Smooth muscle cell (in vitro differentiated cells): Measurements from ENCODE around the gene NCK1. TPM values are rescaled to one million over a fixed set of nuclear protein-coding genes. Genes with fewer than 3 reads are reported as not detected.

Experiments
- DNase-seq: peaks from one replicate; lab custom pipeline; 2025; ENCODE audit not compliant: unreplicated experiment; lab: John Stamatoyannopoulos, UW
- H2AFZ ChIP-seq: fragments of 200-600 bp; sonication (generic); 2 replicates; pipeline ENCODE4 v1.6.0; 2016; ENCODE audit warnings: antibody characterized with exemption, low read depth, mild to moderate bottlenecking
- H3F3A ChIP-seq: fragments of 200-600 bp; sonication (generic); 2 replicates; pipeline ENCODE4 v1.6.0; 2017; ENCODE audit warnings: antibody characterized with exemption, low read depth
- H3K27ac ChIP-seq: fragments of 200-600 bp; sonication (generic); 2 replicates; pipeline ENCODE4 v1.5.1; 2016; ENCODE audit warnings: low read depth, mild to moderate bottlenecking
- H3K27me3 ChIP-seq: fragments of 200-600 bp; sonication (generic); 2 replicates; pipeline ENCODE4 v1.6.1; 2016; ENCODE audit warnings: low read depth, mild to moderate bottlenecking
- H3K36me3 ChIP-seq: fragments of 200-600 bp; sonication (generic); 2 replicates; pipeline ENCODE4 v1.5.1; 2016; ENCODE audit warnings: low read depth
- H3K4me1 ChIP-seq: fragments of 200-600 bp; sonication (generic); 2 replicates; pipeline ENCODE4 v1.5.1; 2016; ENCODE audit warnings: low read depth
- H3K4me2 ChIP-seq: fragments of 200-600 bp; sonication (generic); 2 replicates; pipeline ENCODE4 v1.6.0; 2016; ENCODE audit warnings: mild to moderate bottlenecking
- H3K4me3 ChIP-seq: fragments of 200-600 bp; sonication (generic); 2 replicates; pipeline ENCODE4 v1.5.1; 2016; ENCODE audit warnings: mild to moderate bottlenecking
- H3K79me2 ChIP-seq: fragments of 200-600 bp; sonication (generic); 2 replicates; pipeline ENCODE4 v1.6.0; 2016; ENCODE audit warnings: low read depth, mild to moderate bottlenecking
- H3K9ac ChIP-seq: fragments of 200-600 bp; sonication (generic); 2 replicates; pipeline ENCODE4 v1.6.0; 2016; ENCODE audit warnings: low read depth
- H3K9me3 ChIP-seq: fragments of 200-600 bp; sonication (generic); replicated peaks from 2 replicates; pipeline ENCODE4 v1.5.1; 2016; ENCODE audit warnings: low read depth
- H4K20me1 ChIP-seq: fragments of 200-600 bp; sonication (generic); 2 replicates; pipeline ENCODE4 v1.6.0; 2016; ENCODE audit warnings: low read depth
- WGBS: methylation state at CpG from one replicate; pipeline ENCODE4 v1.1.7; 2016; ENCODE audit warnings: low lambda C conversion rate; 5-methylcytosine and 5-hydroxymethylcytosine counted together
- polyA plus RNA-seq: library from polyadenylated mRNA; unstranded; fragments of >200 nt; fragmentation: Nextera tagmentation; extraction: Ambion mirVana; gene quantifications from 2 replicates; pipeline ENCODE4 v1.2.1, GENCODE V29; 2016
- total RNA-seq: library from RNA; depleted of rRNA; stranded (reverse); fragments of >200 nt; gene quantifications from 2 replicates; pipeline ENCODE4 v1.2.3, GENCODE V29; 2014
- TF ChIP-seq, protein P1 (sequence below): fragments of 200-600 bp; sonication (generic); IDR thresholded peaks from 2 replicates; pipeline ENCODE4 v1.5.1; 2017; ENCODE audit warnings: borderline replicate concordance, mild to moderate bottlenecking, antibody characterized with exemption; ENCODE audit not compliant: insufficient read depth, poor library complexity, severe bottlenecking

NCK1 gene
- total and polyA plus RNA-seq, 2 experiments from 2014 or later: 21.1 to 41.8 TPM

DNA sequence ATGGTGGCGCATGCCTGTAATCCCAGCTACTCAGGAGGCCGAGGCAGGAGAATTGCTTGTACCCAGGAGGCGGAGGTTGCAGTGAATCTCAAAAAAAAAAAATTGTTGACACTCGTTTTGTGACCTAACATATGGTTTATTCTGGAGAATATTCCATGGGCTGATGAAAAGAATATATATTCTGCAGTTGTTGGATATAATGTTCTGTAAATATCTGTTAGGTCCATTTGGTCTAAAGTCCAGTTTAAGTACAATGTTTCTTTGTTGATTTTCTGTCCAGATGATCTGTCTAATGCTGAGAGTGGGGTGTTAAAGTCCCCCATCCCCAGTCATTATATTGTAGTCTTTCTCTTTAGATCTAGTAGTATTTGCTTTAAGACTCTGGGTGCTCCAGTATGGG is 111.3 kb downstream of the NCK1 start:
- H3K9me3 ChIP-seq: no peaks in the 10 kb centered on the region
- H3K9ac ChIP-seq: no peak overlapping the region
- H3K4me1 ChIP-seq: no peaks in the 10 kb centered on the region
- DNase-seq: no peak
- H3K4me3 ChIP-seq: no peak overlapping the region
- H2AFZ ChIP-seq: no peak overlapping the region
- no peaks in the 10 kb centered on the region for H4K20me1 ChIP-seq
- TF ChIP-seq, protein P1, sequence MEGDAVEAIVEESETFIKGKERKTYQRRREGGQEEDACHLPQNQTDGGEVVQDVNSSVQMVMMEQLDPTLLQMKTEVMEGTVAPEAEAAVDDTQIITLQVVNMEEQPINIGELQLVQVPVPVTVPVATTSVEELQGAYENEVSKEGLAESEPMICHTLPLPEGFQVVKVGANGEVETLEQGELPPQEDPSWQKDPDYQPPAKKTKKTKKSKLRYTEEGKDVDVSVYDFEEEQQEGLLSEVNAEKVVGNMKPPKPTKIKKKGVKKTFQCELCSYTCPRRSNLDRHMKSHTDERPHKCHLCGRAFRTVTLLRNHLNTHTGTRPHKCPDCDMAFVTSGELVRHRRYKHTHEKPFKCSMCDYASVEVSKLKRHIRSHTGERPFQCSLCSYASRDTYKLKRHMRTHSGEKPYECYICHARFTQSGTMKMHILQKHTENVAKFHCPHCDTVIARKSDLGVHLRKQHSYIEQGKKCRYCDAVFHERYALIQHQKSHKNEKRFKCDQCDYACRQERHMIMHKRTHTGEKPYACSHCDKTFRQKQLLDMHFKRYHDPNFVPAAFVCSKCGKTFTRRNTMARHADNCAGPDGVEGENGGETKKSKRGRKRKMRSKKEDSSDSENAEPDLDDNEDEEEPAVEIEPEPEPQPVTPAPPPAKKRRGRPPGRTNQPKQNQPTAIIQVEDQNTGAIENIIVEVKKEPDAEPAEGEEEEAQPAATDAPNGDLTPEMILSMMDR: no peak
- H3K36me3 ChIP-seq: no peaks in the 10 kb centered on the region
- no peak overlapping the region for H3K4me2 ChIP-seq
- no peaks in the 10 kb centered on the region for H3K79me2 ChIP-seq
- no peaks in the 10 kb centered on the region for H3F3A ChIP-seq
- 100% methylated on average over 4 of the region's 4 CpGs for WGBS
- no peak overlapping the region for H3K27ac ChIP-seq
- no peaks in the 10 kb centered on the region for H3K27me3 ChIP-seq

DNA sequence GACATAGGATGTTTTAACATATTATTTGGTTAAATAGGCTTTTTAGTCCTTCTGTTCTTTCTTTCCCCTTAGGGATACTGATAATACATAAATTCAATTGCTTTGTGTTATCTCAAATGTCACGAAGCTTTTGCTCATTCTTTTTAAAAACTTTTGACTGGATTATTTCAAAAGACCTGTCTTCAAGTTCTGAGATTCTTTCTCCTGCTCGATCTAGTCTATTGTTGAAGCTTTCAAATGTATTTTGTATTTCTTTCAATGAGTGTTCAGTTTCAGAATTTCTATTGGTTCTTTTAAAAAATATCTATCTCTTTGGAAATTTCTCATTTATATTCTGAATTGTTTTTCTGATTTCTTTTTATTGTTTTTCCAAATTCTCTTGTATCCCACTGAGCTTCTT is 112.7 kb downstream of the NCK1 start:
- H4K20me1 ChIP-seq: no peaks in the 10 kb centered on the region
- no peaks in the 10 kb centered on the region for H3K9me3 ChIP-seq
- no peak overlapping the region for H3K27ac ChIP-seq
- H3F3A ChIP-seq: no peaks in the 10 kb centered on the region
- 70% methylated on average over 2 of the region's 2 CpGs for WGBS
- H3K4me1 ChIP-seq: no peaks in the 10 kb centered on the region
- no peak overlapping the region for H3K9ac ChIP-seq
- no peaks in the 10 kb centered on the region for H3K27me3 ChIP-seq
- H3K4me3 ChIP-seq: no peak overlapping the region
- H2AFZ ChIP-seq: no peak overlapping the region
- H3K4me2 ChIP-seq: no peak overlapping the region
- TF ChIP-seq, protein P1: no peak
- DNase-seq: no peak
- no peaks in the 10 kb centered on the region for H3K79me2 ChIP-seq
- H3K36me3 ChIP-seq: no peaks in the 10 kb centered on the region

DNA sequence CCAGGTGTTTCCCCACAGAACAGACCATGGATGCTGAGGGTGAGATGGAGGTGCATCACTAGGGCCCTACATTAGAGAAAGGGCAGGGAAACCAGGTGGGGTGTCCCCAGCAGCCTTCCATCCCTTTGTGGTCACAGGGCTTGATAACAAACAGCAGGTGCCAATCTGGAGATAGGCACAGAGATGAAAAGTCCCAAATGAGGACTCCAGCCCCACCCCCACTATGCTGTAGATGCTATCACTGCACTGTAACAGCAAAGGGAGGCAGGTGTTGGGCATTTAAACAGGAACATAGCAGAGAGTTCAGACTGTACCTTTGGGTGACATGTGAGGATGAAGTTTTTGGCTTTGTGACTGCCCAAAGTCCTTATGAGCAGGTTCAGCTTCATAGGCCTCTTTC is 117.2 kb downstream of the NCK1 start:
- no peak for DNase-seq
- H3K79me2 ChIP-seq: no peaks in the 10 kb centered on the region
- H3K27me3 ChIP-seq: no peaks in the 10 kb centered on the region
- no peak overlapping the region for H3K9ac ChIP-seq
- no peak overlapping the region for H3K4me2 ChIP-seq
- H3K27ac ChIP-seq: no peak overlapping the region
- TF ChIP-seq, protein P1: no peak
- H2AFZ ChIP-seq: no peak overlapping the region
- no peaks in the 10 kb centered on the region for H3K36me3 ChIP-seq
- H3K9me3 ChIP-seq: no peaks in the 10 kb centered on the region
- no peaks in the 10 kb centered on the region for H3F3A ChIP-seq
- no peak overlapping the region for H3K4me3 ChIP-seq
- H4K20me1 ChIP-seq: no peaks in the 10 kb centered on the region
- H3K4me1 ChIP-seq: no peaks in the 10 kb centered on the region

DNA sequence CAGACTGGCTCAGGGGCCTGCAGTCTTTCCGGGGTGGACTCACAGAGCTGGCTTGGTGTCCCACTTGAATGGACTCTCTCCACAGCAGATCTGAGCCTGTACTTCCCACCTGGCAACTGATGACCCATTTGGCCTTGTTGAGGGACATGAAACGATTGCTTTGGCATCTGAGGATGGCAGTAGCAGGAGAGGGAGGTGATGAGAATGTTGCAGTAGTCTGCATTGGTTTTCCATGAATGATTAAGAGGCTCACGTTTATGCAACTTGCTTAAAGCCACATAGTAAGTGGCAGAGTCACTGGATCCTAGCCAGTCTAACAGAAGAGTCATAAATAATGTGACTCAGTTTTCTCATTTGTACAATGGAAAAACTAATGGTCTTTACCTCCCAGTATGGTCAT is 117.7 kb downstream of the NCK1 start:
- WGBS: 64% methylated on average over 3 of the region's 3 CpGs
- DNase-seq: no peak
- H3K27ac ChIP-seq: no peak overlapping the region
- H3F3A ChIP-seq: no peaks in the 10 kb centered on the region
- H4K20me1 ChIP-seq: no peaks in the 10 kb centered on the region
- TF ChIP-seq, protein P1: no peak
- no peaks in the 10 kb centered on the region for H3K36me3 ChIP-seq
- H3K27me3 ChIP-seq: no peaks in the 10 kb centered on the region
- H3K4me2 ChIP-seq: no peak overlapping the region
- no peak overlapping the region for H2AFZ ChIP-seq
- H3K4me1 ChIP-seq: no peaks in the 10 kb centered on the region
- no peak overlapping the region for H3K4me3 ChIP-seq
- no peaks in the 10 kb centered on the region for H3K9me3 ChIP-seq
- no peaks in the 10 kb centered on the region for H3K79me2 ChIP-seq
- H3K9ac ChIP-seq: no peak overlapping the region
